ENCODE measurements around the gene KDM4B. TPM values are rescaled to one million over a fixed set of nuclear protein-coding genes. Genes with fewer than 3 reads are reported as not detected.

The KDM4B gene
- total and polyA plus RNA-seq, 2 of the 8 experiments (the other 6 are each of a cell fraction or from before 2014, with no cell fraction given), result 12.0 to 31.9 TPM

DNA sequence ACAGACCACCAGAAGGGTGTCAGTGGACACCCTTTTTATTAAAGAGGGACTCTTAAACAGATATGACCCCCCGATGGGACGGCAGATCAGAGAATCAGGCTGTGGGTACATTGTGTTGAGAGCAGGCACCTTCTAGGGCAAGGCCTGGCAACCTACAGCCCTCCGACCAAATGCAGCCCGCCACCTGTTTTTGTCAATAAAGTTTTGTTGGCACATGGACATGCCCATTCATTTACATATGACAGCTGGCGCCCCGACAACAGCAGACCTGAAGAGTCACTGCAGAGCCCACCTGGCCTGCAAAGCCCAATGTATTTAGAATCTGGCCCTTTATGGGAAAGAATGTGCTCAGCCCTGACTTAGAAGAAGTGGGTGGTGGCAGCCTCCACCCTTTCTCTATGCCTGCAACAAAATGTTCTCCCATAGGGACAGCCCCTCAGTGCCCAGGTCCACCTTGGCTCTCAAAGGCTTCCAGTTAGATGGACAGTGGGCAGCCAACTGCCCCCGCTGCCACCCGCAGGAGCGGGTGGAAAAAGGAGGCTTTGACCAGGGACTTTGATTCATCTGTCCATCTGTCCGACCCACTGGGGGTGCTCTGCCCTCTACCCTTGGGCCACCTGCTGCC, 186.8 kb downstream of the KDM4B start:
- POLR2A ChIA-PET (ENCODE audit: partially characterized antibody), result interaction anchor here (0.7 kb wide), 2 partner anchors 15 to 22 kb away, joined by 3 read pairs; no protein-coding TSS in a partner anchor
- H3K4me3 ChIP-seq (ENCODE audit: extremely low read depth in 1 of 4, insufficient read depth in 2 of 4, low read depth in 3 of 4, low read length in 4 of 4), result no peak overlapping the region
- H3K36me3 ChIP-seq (ENCODE audit: control insufficient read depth in 2 of 4, insufficient read depth in 4 of 4, low read length in 3 of 4), result peaks cover 0 to 2% (median 0%) of the 10 kb centered on the region in 4 experiments; a peak in 1 of 8 replicates
- peaks cover 0 to 15% (median 10%) of the 10 kb centered on the region in 4 experiments; a peak in 6 of 7 replicates for H3K4me1 ChIP-seq (replicated peaks in 1 of 4; ENCODE audit: control insufficient read depth in 3 of 4, insufficient read depth in 4 of 4, low read length in 3 of 4)
- no peaks in the 10 kb centered on the region for H4K20me1 ChIP-seq (replicated peaks in 1 of 2; ENCODE audit: control insufficient read depth in 1 of 2, insufficient read depth in 2 of 2, low read length in 2 of 2)
- no peak overlapping the region for H2AK5ac ChIP-seq (ENCODE audit: low read depth, low read length)
- no peak overlapping the region for H3K27ac ChIP-seq (ENCODE audit: low read depth, low read length)
- H3K23ac ChIP-seq (ENCODE audit: insufficient read length), result no peak overlapping the region
- FAIRE-seq (no peak), DNase-seq (ENCODE audit: low read depth in 1 of 2, low spot score in 2 of 2) (no peak)
- peaks cover 0 to 7% of the 10 kb centered on the region in 2 experiments; a peak in 1 of 4 replicates for H3K9me3 ChIP-seq (ENCODE audit: insufficient read depth in 2 of 2, low read depth in 1 of 2, low read length in 1 of 2)
- no peak overlapping the region for H3K4me2 ChIP-seq (ENCODE audit: insufficient read depth in 1 of 2, low read depth in 2 of 2, low read length in 2 of 2)
- no peak overlapping the region for H4K91ac ChIP-seq (replicated peaks; ENCODE audit: insufficient read length, low read length)
- H3K56ac ChIP-seq (replicated peaks; ENCODE audit: insufficient read length, low read depth, low read length), result no peak overlapping the region
- H3K23me2 ChIP-seq (ENCODE audit: low read depth, low read length), result no peaks in the 10 kb centered on the region
- no peak overlapping the region for H2BK20ac ChIP-seq (ENCODE audit: low read length)
- H3K79me1 ChIP-seq (ENCODE audit: low read depth, low read length), result no peaks in the 10 kb centered on the region
- no peaks in the 10 kb centered on the region for H3K27me3 ChIP-seq (replicated peaks in 1 of 4; ENCODE audit: control insufficient read depth in 3 of 4, extremely low read depth in 1 of 4, insufficient read depth in 3 of 4, low read length in 3 of 4)
- H3K14ac ChIP-seq (ENCODE audit: insufficient read length), result no peak overlapping the region
- H2BK120ac ChIP-seq (replicated peaks; ENCODE audit: low read depth, low read length), result no peak overlapping the region
- no peak overlapping the region for H4K8ac ChIP-seq (ENCODE audit: extremely low read depth, insufficient read depth, low read length)
- H2BK12ac ChIP-seq (ENCODE audit: low read depth, low read length), result no peak overlapping the region
- 91% methylated on average over 10 of the region's 10 CpGs; no CpG with 5 or more reads in 1 of the 2 experiments for WGBS, 2 experiments (ENCODE audit: extremely low coverage in 1 of 2, insufficient coverage in 1 of 2, insufficient read length in 1 of 2, insufficient replicate concordance in 2 of 2, low coverage in 1 of 2, low lambda C conversion rate in 2 of 2, missing lambda C conversion rate in 1 of 2)
- H3K4ac ChIP-seq (replicated peaks; ENCODE audit: insufficient read length, low read depth, low read length), result no peak overlapping the region
- no peak overlapping the region for H3K18ac ChIP-seq (ENCODE audit: extremely low read depth, low read length)
- H4K5ac ChIP-seq (ENCODE audit: insufficient read length, low read depth, low read length), result no peak overlapping the region
- no peak overlapping the region for H2AFZ ChIP-seq (ENCODE audit: low read length)
- no peak overlapping the region for H2BK15ac ChIP-seq (ENCODE audit: low read length)
- CTCF ChIA-PET (ENCODE audit: partially characterized antibody), result interaction anchor here (1.0 to 4.2 kb wide), 3 partner anchors 10 to 107 kb away, joined by 3 to 25 read pairs (median 7); no protein-coding TSS in a partner anchor
- H2BK5ac ChIP-seq (ENCODE audit: low read depth, low read length), result no peak overlapping the region
- H3K79me2 ChIP-seq (ENCODE audit: control insufficient read depth in 1 of 2, insufficient read depth in 2 of 2, low read length in 2 of 2), result no peaks in the 10 kb centered on the region
- H3K9ac ChIP-seq (replicated peaks in 1 of 4; ENCODE audit: extremely low read depth in 1 of 4, low read depth in 3 of 4, low read length in 3 of 4), result no peak overlapping the region
- TF ChIP-seq ASH2L (IDR thresholded peaks at IDR 0.05; ENCODE audit: low read length) (no peak), SIN3A (conservative IDR thresholded peaks at IDR 0.05 in 1 of 2, IDR thresholded peaks at IDR 0.05 in 1 of 2; ENCODE audit: low read depth in 1 of 2, low read length in 2 of 2) (no peak), GTF2F1 (IDR thresholded peaks at IDR 0.05; ENCODE audit: borderline replicate concordance, low read depth, low read length) (no peak), BCL11A (IDR thresholded peaks at IDR 0.05; ENCODE audit: low read depth in 2 of 2, low read length in 2 of 2) (no peak), SP2 (IDR thresholded peaks at IDR 0.05; ENCODE audit: low read length) (no peak), RAD21 (IDR thresholded peaks at IDR 0.05 in 1 of 2, conservative IDR thresholded peaks at IDR 0.05 in 1 of 2; ENCODE audit: low read depth in 2 of 2, low read length in 2 of 2) (no peak)
- TF ChIP-seq, protein P1, sequence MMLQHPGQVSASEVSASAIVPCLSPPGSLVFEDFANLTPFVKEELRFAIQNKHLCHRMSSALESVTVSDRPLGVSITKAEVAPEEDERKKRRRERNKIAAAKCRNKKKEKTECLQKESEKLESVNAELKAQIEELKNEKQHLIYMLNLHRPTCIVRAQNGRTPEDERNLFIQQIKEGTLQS (IDR thresholded peaks at IDR 0.05; ENCODE audit: insufficient read depth, low read depth, low read length), result no peak
